ENCODE measurements around the gene NPIPA3.
"Not testable (repeated sequence)": the region's sequence is repeated elsewhere in the genome, so short reads cannot be mapped to it uniquely, and the experiment has no call there.

The NPIPA3 gene

GRCh38 chr16:14703156-14704011 lies at the start of gene NPIPA3:
Gene NPIPA3, plus strand, starts transcription at chr16:14703411. Its CDS starts 5,533 bp downstream, at chr16:14708944.
- POLR2A ChIA-PET; DNase-seq (ENCODE audit: extremely low spot score); CTCF ChIA-PET: not testable (repeated sequence)

DNA sequence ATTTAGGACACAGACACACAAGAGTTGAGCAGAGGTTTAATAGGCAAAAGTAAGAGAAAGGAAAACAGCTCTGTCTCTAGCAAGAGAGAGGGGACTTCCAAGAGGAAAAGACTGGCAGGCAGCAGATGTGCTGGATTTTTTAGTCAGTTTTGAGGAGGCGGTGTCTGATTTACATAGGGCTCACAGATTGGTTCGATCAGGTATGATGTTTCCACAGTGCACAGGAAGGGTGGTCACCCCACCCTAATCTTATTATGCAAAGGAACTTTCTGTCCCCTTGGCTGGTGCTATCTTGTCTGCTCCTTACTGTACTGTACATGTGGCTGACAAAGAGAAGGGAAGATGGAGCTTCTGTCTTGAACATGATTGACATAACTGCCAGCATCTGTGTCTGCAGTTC lies 45.1 kb upstream of the NPIPA3 start:
- CTCF ChIA-PET, result interaction anchor here (1.7 to 3.2 kb wide), 4 partner anchors 11 to 408 kb away, joined by 4 to 13 read pairs (median 6); no protein-coding TSS in a partner anchor
- peak; percentile 48 for DNase-seq (ENCODE audit: extremely low spot score)
- TF ChIP-seq, protein P1, sequence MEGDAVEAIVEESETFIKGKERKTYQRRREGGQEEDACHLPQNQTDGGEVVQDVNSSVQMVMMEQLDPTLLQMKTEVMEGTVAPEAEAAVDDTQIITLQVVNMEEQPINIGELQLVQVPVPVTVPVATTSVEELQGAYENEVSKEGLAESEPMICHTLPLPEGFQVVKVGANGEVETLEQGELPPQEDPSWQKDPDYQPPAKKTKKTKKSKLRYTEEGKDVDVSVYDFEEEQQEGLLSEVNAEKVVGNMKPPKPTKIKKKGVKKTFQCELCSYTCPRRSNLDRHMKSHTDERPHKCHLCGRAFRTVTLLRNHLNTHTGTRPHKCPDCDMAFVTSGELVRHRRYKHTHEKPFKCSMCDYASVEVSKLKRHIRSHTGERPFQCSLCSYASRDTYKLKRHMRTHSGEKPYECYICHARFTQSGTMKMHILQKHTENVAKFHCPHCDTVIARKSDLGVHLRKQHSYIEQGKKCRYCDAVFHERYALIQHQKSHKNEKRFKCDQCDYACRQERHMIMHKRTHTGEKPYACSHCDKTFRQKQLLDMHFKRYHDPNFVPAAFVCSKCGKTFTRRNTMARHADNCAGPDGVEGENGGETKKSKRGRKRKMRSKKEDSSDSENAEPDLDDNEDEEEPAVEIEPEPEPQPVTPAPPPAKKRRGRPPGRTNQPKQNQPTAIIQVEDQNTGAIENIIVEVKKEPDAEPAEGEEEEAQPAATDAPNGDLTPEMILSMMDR (IDR thresholded peaks at IDR 0.05; ENCODE audit: control extremely low read depth, extremely low read depth, low read depth, missing control alignments), result no peak
- POLR2A ChIA-PET, result interaction anchor here (1.0 kb wide), 1 partner anchor 24 kb away, joined by 5 read pairs; no protein-coding TSS in a partner anchor

GRCh38 chr16:14667347-14668266 lies 35.6 kb upstream of the NPIPA3 start:
- DNase-seq (ENCODE audit: extremely low spot score), result no peak
- POLR2A ChIA-PET, result no interaction called here
- TF ChIP-seq, protein P1 (IDR thresholded peaks at IDR 0.05; ENCODE audit: control extremely low read depth, extremely low read depth, low read depth, missing control alignments), result no peak
- CTCF ChIA-PET, result no interaction called here

DNA sequence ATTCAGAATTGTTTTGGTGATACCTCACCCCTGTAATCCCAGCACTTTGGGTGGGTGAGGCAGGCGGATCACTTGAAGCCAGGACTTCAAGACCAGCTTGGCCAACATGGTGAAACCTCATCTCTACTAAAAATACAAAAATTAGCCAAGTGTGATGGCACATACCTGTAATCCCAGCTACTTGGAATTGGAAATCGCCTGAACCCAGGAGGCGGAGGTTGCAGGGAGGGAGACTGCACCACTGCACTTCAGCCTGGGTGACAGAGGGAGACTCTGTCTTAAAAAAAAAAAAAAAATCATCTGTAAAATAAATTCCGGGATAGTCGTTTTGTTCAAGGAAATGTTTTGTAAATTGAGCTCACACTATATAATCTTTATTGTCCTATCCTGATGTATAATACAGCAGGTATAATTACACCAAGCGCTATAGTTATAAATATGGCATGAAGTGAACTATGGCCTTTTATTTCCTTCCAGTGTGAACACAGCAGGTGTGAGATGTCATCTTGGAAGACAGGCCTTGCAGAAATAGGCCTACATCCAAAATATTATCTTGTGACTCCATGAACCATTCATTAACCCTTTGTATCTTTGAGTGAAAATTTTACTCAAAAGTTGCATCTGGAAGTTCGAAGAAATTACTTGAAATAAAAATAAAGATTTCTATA lies 34.5 kb upstream of the NPIPA3 start:
- CTCF ChIA-PET, result no interaction called here
- POLR2A ChIA-PET, result no interaction called here
- DNase-seq (ENCODE audit: extremely low spot score), result no peak
- TF ChIP-seq, protein P1 (IDR thresholded peaks at IDR 0.05; ENCODE audit: control extremely low read depth, extremely low read depth, low read depth, missing control alignments), result no peak

DNA sequence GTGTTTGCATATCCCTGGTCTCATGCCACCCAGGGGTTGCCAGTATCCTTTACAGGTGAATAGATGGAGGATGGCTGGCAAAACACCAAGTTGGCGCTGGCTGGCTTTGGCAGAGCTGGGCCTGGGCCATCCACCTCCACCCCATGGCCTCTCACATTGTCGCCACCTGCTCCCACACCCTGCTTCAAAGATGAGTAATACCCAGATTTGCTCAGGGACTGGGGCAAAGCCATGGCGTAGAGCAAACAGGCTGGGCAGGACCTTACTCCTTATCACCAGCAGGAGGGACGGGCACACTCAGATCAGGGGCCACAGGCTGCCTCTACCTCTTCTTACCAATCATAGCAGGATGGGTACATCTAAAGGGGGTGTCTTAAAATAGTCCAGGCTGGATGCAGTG lies 33.4 kb upstream of the NPIPA3 start:
- ChIA-PET CTCF (no interaction called here), POLR2A (no interaction called here)
- TF ChIP-seq, protein P1 (IDR thresholded peaks at IDR 0.05; ENCODE audit: control extremely low read depth, extremely low read depth, low read depth, missing control alignments), result no peak
- no peak for DNase-seq (ENCODE audit: extremely low spot score)

- TF ChIP-seq, protein P1 (IDR thresholded peaks at IDR 0.05; ENCODE audit: control extremely low read depth, extremely low read depth, low read depth, missing control alignments), result no peak
- DNase-seq (ENCODE audit: extremely low spot score), result peak; percentile 77
- ChIA-PET CTCF (no interaction called here), POLR2A (no interaction called here)
Observed at GRCh38 chr16:14672403-14672971, 30.7 kb upstream of the NPIPA3 start.

Data from GM10248 (cell line).